NCI-H1105 treated with DMSO at 0.1 percent for 48 hours (cell line): ENCODE results near the gene TM4SF5.
A peak's percentile ranks its signal among the peaks of the same experiment; 100 is the strongest.

Experiments
- DNase-seq: peaks from one replicate; lab custom pipeline; 2025; lab: John Stamatoyannopoulos, UW

The TM4SF5 gene

DNA sequence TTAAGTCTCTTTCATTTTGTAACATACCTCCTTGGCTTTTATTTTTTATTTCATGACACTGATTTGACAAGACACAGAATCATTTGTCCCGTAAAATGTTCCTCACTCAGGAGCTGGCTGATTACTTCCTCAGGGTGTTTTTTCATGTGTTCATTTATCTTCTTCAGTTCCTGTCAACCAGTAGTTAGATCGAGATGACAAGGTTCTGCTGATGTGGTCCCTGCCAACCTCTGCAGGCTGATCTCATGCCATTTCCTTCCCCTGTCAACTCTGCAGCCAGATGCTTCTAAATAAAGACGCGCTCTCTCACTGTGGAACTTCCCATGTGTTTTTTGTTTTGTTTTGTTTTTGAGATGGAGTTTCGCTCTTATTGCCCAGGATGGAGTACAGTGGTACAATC is 23.8 kb upstream of the TM4SF5 start:
- DNase-seq = no peak

- no peak for DNase-seq
These were observed 23.0 kb upstream of the TM4SF5 start for GRCh38 chr17:4748686-4749085.

GRCh38 chr17:4750606-4751005 is 21.1 kb upstream of the TM4SF5 start:
- no peak for DNase-seq

DNA sequence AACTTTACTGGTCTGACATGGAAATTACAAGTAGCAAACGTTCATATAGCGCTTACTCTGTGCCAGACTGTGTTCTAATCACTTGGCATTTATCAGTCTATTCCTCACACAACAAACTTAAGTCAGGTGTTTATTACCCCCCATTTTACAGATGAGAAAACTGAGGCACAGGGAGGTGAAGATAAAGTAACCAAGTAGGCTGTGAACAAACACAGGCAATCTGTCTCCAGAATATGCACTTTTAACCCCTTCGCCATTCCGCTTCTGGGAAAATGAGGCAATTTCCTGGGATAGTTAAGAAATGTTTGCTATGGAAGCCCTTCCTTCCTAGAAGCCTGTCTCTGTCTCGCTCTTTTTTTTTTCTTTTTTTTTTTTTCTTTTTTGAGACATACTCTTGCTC is 19.8 kb upstream of the TM4SF5 start:
- no peak for DNase-seq

- no peak for DNase-seq
These were observed 18.3 kb upstream of the TM4SF5 start for GRCh38 chr17:4753392-4753791.

DNA sequence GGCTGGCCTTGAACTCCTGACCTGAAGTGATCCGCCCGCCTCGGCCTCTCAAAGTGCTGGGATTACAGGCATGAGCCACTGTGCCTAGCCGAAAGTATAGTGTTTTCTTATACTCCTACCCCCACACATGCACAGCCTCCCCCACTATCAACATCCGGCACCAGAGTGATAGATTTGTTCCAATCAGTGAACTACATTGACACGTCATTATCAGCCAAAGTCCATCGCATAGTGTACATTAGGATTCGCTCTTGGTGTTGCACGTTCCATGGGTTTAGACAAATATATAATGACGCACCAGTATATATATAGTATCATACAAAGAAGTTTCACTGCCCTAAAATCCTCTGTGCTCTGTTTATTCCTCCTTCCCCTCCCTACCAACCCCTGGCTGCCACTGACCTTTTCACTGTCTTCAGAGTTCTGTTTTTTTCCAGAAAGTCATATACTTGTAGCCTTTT is 11.9 kb upstream of the TM4SF5 start:
- no peak for DNase-seq

- DNase-seq = no peak
These were observed 7.1 kb upstream of the TM4SF5 start for GRCh38 chr17:4764595-4764994.

GRCh38 chr17:4766201-4766600 is 5.5 kb upstream of the TM4SF5 start:
- no peak for DNase-seq

- DNase-seq = no peak
These were observed 5.0 kb upstream of the TM4SF5 start for GRCh38 chr17:4766723-4767122.

GRCh38 chr17:4768298-4768697 is 3.4 kb upstream of the TM4SF5 start:
- DNase-seq = no peak

DNA sequence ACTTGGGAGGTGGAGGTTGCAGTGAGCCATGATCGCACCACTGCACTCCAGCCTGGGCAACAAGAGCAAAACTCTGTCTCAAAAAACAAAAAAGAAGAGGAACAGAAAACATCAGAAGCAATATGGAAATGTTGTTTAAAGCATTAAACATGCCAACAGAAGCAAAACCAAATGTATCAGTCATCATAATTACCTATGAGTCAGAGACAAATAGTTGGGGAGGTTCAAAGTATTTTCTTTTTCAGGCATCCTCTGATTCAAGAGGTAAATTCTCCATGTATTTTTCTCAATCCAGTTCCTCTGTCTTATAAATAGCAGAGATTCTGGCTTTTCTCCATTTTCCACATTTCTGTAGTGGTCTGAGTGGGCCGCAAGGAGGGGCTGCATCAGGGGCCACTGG is 2.1 kb upstream of the TM4SF5 start:
- DNase-seq = no peak

- DNase-seq = no peak
These were observed 538 bp downstream of the TM4SF5 start for GRCh38 chr17:4772235-4772613.

GRCh38 chr17:4777969-4778760 is 6.5 kb downstream of the TM4SF5 start:
- no peak for DNase-seq

DNA sequence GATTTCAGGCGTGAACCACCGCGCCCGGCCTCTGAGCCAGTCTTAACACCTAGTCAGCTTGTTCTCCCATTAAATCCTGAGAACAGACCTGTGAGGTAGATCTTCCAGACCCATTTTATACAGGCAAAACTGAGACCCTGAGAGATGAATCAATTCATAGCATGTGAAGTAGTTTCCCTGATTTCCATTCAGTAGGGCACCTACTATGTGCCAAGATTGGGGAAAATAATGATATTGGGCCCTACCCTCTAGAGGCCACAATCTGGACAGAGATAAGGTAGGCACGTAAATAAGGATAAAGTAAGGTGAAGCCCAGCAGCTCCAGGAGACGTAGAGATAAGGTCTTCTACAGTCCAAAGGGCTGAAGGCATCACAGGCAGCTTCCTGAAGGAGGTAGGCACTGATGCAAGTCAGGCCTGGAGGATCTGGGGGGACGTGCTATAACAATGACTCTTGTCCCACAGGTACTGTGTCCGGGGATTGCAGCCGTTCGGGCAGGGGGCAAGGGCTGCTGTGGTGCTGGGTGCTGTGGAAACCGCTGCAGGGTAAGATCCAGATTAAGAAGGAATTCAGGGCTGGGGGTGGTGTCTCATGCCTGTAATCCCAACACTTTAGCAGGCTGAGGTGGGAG is 8.8 kb downstream of the TM4SF5 start:
- DNase-seq = no peak

DNA sequence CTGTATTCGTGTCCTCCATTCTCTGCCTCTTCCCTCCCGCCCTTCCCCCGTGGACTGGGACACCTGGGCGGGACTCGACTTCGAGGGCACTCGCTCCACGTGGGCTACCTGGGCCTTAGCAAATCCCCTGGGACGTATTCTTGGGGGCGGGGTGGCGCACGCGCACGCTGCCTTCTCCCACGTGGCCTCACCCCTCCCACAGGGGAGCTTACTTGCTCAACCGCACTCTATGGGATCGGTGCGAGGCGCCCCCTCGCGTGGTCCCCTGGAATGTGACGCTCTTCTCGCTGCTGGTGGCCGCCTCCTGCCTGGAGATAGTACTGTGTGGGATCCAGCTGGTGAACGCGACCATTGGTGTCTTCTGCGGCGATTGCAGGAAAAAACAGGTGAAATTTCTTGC is 11.0 kb downstream of the TM4SF5 start:
- no peak for DNase-seq

DNA sequence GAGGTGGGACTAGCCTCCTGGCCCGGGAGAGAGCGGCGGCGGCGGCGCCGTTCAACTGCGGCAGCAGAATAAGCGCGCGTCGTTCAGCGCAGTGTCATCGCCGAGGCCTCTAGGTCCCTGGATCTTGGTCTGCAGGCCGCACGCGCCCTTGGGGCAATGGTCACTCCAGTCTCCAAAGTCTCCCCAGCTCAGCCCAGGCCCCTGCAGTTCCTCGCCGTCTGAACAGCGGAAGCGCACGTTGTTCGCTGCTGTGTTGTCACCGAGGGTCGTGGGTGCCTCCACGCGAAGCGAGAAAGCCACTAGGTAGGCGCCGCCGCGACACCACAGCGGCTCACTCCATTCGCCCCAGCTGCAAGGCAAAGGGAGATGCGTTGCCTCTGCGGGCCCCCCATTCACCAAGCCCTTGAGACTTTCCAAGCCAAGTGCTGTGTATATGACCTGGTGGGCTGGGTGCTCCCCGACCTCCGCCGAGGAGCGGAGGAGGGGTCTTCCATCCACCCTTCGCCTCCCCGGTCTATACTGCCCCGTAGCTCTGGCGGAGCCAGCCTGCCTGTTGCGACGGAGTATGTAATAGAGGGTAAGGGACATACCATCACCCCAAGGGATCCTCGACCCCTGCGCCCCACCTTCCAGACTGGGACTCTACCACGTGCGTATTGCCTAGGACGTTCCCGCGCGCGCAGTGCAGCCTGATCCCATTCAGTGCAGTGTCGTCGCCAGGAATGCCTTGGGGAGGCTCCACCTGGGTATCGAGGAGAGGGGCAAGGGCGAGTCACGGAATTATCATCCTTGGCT is 13.8 kb downstream of the TM4SF5 start:
- DNase-seq = no peak

DNA sequence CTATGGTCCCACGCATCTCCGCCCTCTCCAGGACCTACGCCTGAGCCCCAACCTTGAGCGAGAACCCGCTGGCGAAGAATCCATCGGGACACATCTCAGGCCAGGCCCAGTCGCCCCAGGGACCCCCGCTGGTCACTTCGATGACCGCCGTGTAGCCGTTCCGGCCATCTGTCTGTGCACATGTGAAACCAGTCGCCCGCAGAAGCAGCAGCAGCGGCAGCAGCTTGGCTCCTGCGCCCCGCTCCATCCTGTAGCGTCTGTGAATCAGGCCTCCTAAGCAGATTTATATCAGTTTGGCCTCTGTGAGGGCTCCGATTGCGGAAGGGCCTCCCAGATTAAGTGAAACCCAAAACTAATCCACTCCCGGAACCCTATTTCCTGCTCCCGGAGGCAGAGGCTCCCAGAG is 14.4 kb downstream of the TM4SF5 start, which contains the start of gene VMO1:
Gene VMO1, minus strand, starts transcription at position 259 of the 406 bp plus-strand sequence. Its CDS starts 12 bp downstream, at position 247.
- DNase-seq = no peak

DNA sequence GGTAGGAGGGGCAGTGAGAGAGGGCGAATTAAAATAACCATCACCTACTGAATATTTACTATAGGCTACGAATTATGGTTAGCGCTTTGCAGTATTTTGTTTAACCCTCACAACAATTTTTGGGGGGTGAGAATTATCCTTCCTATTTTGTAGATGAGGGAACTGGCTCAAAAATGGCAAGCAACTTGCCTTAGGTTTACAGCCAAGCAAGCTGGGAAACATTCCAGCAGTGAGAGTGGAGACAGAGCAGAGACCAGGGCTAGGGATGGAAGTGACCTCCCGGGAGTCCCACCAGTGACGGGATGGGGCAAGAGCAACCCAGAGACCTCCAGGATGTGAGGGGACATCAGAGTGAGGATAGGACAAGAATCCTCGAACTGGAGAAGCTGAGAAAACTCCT is 14.8 kb downstream of the TM4SF5 start:
- DNase-seq = no peak

DNA sequence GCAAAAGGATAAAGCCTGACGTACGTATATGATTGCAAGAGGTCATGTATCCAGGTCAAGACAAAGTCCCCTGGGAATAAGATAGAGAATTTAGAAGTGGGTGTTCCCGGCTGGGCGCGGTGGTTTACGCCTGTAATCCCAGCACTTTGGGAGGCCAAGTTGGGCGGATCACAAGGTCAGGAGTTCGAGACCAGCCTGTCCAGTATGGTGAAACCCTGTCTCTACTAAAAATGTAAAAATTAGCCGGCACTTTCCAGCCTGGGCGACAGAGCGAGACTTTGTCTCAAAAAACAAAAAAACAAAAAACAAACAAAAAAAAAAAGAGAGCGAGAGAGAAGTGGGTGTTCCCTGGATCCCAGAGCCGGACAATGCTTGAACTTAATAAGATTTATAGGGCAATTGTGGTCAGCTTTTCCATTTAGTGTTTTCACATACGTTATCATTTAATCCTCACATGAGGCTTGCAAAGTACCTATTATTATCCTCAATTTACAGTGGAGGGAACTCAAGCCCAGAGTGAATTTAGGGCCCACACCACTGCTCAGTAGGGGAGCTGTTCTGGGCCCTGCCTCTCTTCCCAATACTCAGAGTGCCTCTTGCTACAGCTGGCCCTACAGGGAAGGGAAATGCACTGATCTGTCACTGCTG is 16.6 kb downstream of the TM4SF5 start:
- no peak for DNase-seq

DNA sequence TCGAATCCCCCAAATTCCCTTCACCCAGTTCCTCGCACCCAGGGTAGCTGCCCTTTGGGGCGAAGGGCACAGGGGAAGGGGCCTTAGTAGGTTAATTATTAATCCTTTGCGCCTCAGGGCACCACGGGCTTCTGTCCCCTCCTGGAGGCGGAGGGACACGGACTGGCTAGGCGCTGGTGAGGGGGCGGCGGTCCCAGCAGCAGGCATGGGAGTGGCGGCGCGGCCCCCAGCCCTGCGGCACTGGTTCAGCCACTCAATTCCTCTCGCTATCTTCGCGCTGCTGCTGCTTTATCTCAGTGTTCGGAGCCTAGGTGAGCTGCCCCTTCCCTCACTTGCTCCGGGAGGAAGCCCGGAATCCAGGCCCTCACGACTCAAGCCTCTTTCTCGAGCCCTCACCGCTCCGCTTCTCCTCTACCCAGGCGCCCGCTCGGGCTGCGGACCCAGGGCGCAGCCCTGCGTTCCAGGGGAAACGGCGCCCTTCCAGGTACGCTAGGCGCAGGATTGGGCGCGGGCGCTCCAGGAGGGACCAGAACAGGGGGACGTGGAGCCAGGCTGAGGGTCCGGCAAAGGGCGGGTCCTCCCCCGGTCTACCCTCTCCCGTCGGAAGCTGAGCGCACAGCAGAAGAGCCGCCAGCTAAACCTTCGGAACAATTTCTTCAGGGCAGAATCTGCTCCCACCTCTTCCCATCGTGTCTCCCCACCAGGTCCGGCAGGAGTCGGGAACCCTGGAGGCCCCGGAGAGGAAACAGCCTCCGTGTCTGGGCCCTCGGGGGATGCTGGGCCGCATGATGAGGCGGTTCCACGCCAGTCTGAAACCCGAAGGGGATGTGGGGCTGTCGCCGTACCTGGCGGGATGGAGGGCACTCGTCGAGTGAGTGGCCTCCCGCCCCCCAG is 17.4 kb downstream of the TM4SF5 start, which contains the start of gene GLTPD2:
Gene GLTPD2, plus strand, starts transcription at position 158 of the 894 bp plus-strand sequence. Its CDS starts 48 bp downstream, at position 206.
- peak; percentile 34 for DNase-seq

DNA sequence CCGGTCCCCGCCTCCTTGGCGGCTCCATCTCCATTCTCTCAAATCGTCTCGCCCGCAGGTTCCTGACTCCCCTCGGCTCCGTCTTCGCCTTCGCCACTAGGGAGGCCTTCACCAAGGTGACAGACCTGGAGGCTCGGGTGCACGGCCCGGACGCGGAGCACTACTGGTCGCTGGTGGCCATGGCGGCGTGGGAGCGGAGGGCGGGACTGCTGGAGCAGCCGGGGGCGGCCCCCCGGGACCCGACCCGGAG is 17.9 kb downstream of the TM4SF5 start:
- DNase-seq = no peak
